ENCODE measurements around the gene FBXW11.
A peak's percentile ranks its signal among the peaks of the same experiment; 100 is the strongest.

Gene FBXW11

DNA sequence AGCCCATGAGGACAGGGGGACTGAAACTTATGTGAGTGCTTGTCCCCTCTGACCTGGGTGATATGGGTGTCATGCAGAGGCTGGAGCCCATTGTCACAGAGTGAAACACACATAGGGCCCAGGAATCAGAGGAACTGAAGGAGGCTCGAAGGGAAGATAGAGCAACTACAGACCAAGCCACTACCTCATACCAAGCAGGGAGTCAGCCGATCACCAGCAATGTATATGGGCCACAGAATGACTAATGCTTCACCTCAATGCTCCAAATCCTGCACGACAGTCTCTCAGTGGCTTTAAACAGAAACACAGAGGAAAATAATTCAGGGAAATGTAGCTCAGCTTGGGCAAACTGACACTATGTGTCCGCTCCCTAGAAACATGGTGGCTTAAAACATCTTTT, 8.9 kb upstream of the FBXW11 start:
- DNase-seq (ENCODE audit: low read depth): no peak
- H3K4me3 ChIP-seq (ENCODE audit: low read length): no peak overlapping the region
- TF ChIP-seq, protein P1, sequence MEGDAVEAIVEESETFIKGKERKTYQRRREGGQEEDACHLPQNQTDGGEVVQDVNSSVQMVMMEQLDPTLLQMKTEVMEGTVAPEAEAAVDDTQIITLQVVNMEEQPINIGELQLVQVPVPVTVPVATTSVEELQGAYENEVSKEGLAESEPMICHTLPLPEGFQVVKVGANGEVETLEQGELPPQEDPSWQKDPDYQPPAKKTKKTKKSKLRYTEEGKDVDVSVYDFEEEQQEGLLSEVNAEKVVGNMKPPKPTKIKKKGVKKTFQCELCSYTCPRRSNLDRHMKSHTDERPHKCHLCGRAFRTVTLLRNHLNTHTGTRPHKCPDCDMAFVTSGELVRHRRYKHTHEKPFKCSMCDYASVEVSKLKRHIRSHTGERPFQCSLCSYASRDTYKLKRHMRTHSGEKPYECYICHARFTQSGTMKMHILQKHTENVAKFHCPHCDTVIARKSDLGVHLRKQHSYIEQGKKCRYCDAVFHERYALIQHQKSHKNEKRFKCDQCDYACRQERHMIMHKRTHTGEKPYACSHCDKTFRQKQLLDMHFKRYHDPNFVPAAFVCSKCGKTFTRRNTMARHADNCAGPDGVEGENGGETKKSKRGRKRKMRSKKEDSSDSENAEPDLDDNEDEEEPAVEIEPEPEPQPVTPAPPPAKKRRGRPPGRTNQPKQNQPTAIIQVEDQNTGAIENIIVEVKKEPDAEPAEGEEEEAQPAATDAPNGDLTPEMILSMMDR (conservative IDR thresholded peaks at IDR 0.05; ENCODE audit: low read length): no peak

DNA sequence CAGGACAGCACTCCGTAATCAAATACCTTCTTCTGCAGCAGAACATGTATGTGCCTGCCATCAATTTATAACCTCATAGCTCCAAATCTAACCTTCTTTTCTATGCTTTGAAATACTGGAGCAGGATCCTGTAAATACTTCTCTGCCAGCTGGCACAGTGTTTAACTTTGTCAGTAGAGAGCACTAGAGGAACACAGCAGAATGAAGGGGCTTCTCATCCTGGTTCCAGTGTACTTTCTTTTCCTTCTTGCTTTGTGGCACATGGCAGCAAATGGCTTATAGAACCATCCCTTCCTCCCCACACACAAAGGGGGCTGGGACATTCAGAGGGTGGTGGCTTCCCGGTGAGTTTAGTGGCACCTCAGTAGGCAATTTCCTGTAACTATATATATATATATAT, 3.8 kb upstream of the FBXW11 start:
- DNase-seq (ENCODE audit: low read depth): no peak
- TF ChIP-seq, protein P1 (conservative IDR thresholded peaks at IDR 0.05; ENCODE audit: low read length): no peak; the same call in 1 of the 2 replicates
- no peak overlapping the region for H3K4me3 ChIP-seq (ENCODE audit: low read length)

DNA sequence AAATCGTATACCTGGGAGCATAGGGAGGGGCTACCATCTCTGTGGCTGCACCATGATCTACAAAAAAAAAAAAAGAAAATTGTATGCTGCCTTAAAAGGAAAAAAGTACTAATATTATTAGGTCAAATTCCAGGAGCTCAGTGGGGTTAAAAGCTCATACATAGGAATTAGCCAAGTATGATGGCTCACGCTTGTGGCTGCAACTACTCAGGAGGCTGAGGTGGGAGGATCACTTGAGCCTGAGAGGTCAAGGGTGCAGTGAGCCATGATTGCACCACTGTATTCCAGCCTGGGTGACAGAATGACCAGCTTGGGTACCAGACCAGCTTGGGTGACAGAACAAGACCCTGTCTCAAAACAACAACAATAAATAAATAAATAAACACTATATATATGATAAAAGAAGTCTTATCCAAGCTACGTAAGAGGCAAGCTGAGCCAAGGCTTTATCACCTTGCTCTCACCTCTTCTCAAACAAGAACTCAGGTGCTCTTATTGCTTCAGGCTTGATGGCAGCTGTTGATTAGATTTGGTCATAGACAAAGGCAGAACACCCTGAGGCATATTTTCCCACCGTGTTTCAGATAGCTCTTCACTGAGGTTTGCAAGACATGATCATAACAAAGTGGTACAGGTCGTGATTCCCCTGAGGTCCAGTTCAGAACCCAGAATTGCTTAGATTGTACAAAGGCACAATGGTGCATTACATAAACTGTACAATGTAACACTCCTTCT, 3.3 kb upstream of the FBXW11 start:
- TF ChIP-seq, protein P1 (conservative IDR thresholded peaks at IDR 0.05; ENCODE audit: low read length): no peak
- no peak overlapping the region for H3K4me3 ChIP-seq (ENCODE audit: low read length)
- DNase-seq (ENCODE audit: low read depth): no peak

DNA sequence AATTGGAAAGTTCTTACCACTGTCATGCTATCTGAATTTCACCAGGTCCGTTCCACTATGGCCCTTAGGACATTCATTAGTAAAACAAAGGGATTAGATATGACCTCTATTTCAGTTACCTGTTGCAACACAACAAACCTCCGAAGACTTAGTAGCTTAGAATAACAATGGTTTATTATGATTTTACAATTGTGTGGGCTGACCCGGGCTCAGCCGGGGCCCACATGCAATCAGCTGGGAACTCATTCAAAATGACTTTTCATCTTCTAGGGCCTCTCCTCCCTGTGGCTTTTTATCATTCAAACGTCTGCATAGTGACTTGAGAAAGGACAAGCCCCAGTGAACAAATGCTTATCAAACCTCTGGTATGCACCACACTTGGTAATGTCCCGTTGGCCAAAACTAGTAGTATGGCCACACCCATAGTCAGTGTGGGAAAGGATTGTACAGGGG, 2.3 kb upstream of the FBXW11 start:
- H3K4me3 ChIP-seq (ENCODE audit: low read length): no peak overlapping the region
- TF ChIP-seq, protein P1 (conservative IDR thresholded peaks at IDR 0.05; ENCODE audit: low read length): no peak
- peak; percentile 14 for DNase-seq (ENCODE audit: low read depth)

DNA sequence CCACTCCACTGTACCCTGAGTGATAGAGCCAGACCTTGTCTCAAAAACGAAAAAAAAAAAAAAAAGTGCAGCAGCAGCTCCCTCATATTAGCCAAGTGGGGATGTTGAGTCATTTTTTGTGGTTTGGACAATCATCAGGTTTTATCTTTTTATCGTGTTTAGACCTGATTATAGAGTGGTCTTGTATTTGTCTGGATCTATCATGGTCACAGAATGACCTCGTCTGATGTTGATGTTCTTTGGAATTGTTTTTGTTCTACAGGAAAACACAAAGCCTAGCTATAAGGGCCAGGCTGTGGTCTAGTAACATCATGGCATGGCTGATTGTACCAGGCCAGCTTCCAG, 1.6 kb upstream of the FBXW11 start:
- H3K4me3 ChIP-seq (ENCODE audit: low read length): no peak overlapping the region; the same call in 1 of the 2 replicates
- peak; percentile 36 for DNase-seq (ENCODE audit: low read depth)

DNA sequence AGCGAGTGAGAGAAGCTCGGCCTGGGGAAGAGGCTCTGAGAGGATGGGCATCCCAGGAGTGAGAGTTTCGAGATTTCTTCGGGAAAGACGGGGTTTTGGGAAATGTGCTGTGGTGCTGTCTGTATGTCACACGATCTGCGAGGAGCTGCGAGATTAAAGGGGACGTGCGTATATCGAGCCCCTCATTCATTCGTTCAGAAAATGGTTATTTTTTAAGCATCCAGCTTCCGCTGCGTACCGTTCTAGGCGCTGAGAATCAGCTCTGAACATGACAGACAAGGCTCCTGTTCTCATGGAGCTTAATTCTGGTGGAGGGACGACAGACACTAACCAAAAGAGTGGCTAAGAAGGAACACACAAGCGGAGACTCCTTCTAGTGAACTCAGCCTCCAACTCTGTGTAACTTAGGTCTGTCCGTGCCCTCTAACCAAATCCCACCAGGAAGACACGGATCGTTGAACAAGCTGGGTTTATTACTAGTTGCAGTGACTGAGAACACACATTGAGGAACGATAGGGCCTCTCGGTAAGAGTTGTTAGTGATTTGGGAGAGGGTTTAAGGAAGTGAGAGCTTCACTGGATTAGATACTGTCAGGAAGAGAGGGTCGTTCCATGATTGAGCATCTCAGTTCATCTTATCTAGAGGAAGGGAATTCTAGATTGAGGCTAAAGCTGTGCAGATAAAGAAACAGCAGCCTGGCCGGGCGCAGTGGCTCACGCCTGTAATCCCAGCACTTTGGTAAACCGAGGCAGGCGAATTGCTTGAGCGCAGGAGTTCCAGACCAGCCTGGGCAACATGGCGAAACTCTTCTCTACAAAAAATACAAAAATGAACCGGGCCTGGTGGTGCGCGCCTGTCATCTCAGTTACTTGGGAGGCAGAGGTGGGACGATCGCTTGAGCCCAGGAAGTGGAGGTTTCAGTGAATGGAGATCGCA, 1.0 kb upstream of the FBXW11 start:
- DNase-seq (ENCODE audit: low read depth): no peak
- peak overlapping the region; percentile 96 for H3K4me3 ChIP-seq (ENCODE audit: low read length)
- TF ChIP-seq, protein P1 (conservative IDR thresholded peaks at IDR 0.05; ENCODE audit: low read length): no peak

More for the DNA sequence above, 1.6 kb upstream of the FBXW11 start:
- TF ChIP-seq, protein P1 (conservative IDR thresholded peaks at IDR 0.05; ENCODE audit: low read length): no peak

Data from AG10803 (cell line).